Smooth muscle cell (in vitro differentiated cells): ENCODE data around the gene P2RX1. TPM values are rescaled to one million over a fixed set of nuclear protein-coding genes. Genes with fewer than 3 reads are reported as not detected.

Experiments
- DNase-seq: peaks from one replicate; lab custom pipeline; 2025; ENCODE audit not compliant: unreplicated experiment; lab: John Stamatoyannopoulos, UW
- H2AFZ ChIP-seq: fragments of 200-600 bp; sonication (generic); 2 replicates; pipeline ENCODE4 v1.6.0; 2016; ENCODE audit warnings: antibody characterized with exemption, low read depth, mild to moderate bottlenecking
- H3F3A ChIP-seq: fragments of 200-600 bp; sonication (generic); 2 replicates; pipeline ENCODE4 v1.6.0; 2017; ENCODE audit warnings: antibody characterized with exemption, low read depth
- H3K27ac ChIP-seq: fragments of 200-600 bp; sonication (generic); 2 replicates; pipeline ENCODE4 v1.5.1; 2016; ENCODE audit warnings: low read depth, mild to moderate bottlenecking
- H3K27me3 ChIP-seq: fragments of 200-600 bp; sonication (generic); 2 replicates; pipeline ENCODE4 v1.6.1; 2016; ENCODE audit warnings: low read depth, mild to moderate bottlenecking
- H3K36me3 ChIP-seq: fragments of 200-600 bp; sonication (generic); 2 replicates; pipeline ENCODE4 v1.5.1; 2016; ENCODE audit warnings: low read depth
- H3K4me1 ChIP-seq: fragments of 200-600 bp; sonication (generic); 2 replicates; pipeline ENCODE4 v1.5.1; 2016; ENCODE audit warnings: low read depth
- H3K4me2 ChIP-seq: fragments of 200-600 bp; sonication (generic); 2 replicates; pipeline ENCODE4 v1.6.0; 2016; ENCODE audit warnings: mild to moderate bottlenecking
- H3K4me3 ChIP-seq: fragments of 200-600 bp; sonication (generic); 2 replicates; pipeline ENCODE4 v1.5.1; 2016; ENCODE audit warnings: mild to moderate bottlenecking
- H3K79me2 ChIP-seq: fragments of 200-600 bp; sonication (generic); 2 replicates; pipeline ENCODE4 v1.6.0; 2016; ENCODE audit warnings: low read depth, mild to moderate bottlenecking
- H3K9ac ChIP-seq: fragments of 200-600 bp; sonication (generic); 2 replicates; pipeline ENCODE4 v1.6.0; 2016; ENCODE audit warnings: low read depth
- H3K9me3 ChIP-seq: fragments of 200-600 bp; sonication (generic); replicated peaks from 2 replicates; pipeline ENCODE4 v1.5.1; 2016; ENCODE audit warnings: low read depth
- H4K20me1 ChIP-seq: fragments of 200-600 bp; sonication (generic); 2 replicates; pipeline ENCODE4 v1.6.0; 2016; ENCODE audit warnings: low read depth
- WGBS: methylation state at CpG from one replicate; pipeline ENCODE4 v1.1.7; 2016; ENCODE audit warnings: low lambda C conversion rate; 5-methylcytosine and 5-hydroxymethylcytosine counted together
- polyA plus RNA-seq: library from polyadenylated mRNA; unstranded; fragments of >200 nt; fragmentation: Nextera tagmentation; extraction: Ambion mirVana; gene quantifications from 2 replicates; pipeline ENCODE4 v1.2.1, GENCODE V29; 2016
- total RNA-seq: library from RNA; depleted of rRNA; stranded (reverse); fragments of >200 nt; gene quantifications from 2 replicates; pipeline ENCODE4 v1.2.3, GENCODE V29; 2014
- TF ChIP-seq, protein P1 (sequence below): fragments of 200-600 bp; sonication (generic); IDR thresholded peaks from 2 replicates; pipeline ENCODE4 v1.5.1; 2017; ENCODE audit warnings: borderline replicate concordance, mild to moderate bottlenecking, antibody characterized with exemption; ENCODE audit not compliant: insufficient read depth, poor library complexity, severe bottlenecking

The P2RX1 gene
- total and polyA plus RNA-seq, 2 experiments from 2014 or later, result 1.3 to 3.2 TPM

- no peaks in the 10 kb centered on the region for H3K9me3 ChIP-seq
- H3K27ac ChIP-seq, result no peak overlapping the region
- H4K20me1 ChIP-seq, result no peaks in the 10 kb centered on the region
- no peak overlapping the region for H3K9ac ChIP-seq
- H2AFZ ChIP-seq, result no peak overlapping the region
- no peaks in the 10 kb centered on the region for H3K4me1 ChIP-seq
- WGBS, result 95% methylated on average over 18 of the region's 18 CpGs
- no peak overlapping the region for H3K4me2 ChIP-seq
- H3K79me2 ChIP-seq, result no peaks in the 10 kb centered on the region
- no peaks in the 10 kb centered on the region for H3F3A ChIP-seq
- no peaks in the 10 kb centered on the region for H3K27me3 ChIP-seq
- H3K4me3 ChIP-seq, result no peak overlapping the region
- no peaks in the 10 kb centered on the region for H3K36me3 ChIP-seq
- DNase-seq, result no peak
- TF ChIP-seq, protein P1, sequence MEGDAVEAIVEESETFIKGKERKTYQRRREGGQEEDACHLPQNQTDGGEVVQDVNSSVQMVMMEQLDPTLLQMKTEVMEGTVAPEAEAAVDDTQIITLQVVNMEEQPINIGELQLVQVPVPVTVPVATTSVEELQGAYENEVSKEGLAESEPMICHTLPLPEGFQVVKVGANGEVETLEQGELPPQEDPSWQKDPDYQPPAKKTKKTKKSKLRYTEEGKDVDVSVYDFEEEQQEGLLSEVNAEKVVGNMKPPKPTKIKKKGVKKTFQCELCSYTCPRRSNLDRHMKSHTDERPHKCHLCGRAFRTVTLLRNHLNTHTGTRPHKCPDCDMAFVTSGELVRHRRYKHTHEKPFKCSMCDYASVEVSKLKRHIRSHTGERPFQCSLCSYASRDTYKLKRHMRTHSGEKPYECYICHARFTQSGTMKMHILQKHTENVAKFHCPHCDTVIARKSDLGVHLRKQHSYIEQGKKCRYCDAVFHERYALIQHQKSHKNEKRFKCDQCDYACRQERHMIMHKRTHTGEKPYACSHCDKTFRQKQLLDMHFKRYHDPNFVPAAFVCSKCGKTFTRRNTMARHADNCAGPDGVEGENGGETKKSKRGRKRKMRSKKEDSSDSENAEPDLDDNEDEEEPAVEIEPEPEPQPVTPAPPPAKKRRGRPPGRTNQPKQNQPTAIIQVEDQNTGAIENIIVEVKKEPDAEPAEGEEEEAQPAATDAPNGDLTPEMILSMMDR, result no peak
Observed at GRCh38 chr17:3923466-3924190, 7.4 kb upstream of the P2RX1 start.

GRCh38 chr17:3922765-3923164 is 6.5 kb upstream of the P2RX1 start:
- DNase-seq, result no peak
- Histone ChIP-seq H3K27me3 (no peaks in the 10 kb centered on the region), H3K9ac (no peak overlapping the region), H4K20me1 (no peaks in the 10 kb centered on the region), H3K9me3 (no peaks in the 10 kb centered on the region), H3K4me3 (no peak overlapping the region), H3K27ac (no peak overlapping the region), H3F3A (no peaks in the 10 kb centered on the region), H2AFZ (no peak overlapping the region), H3K36me3 (no peaks in the 10 kb centered on the region), H3K4me1 (no peaks in the 10 kb centered on the region), H3K4me2 (no peak overlapping the region), H3K79me2 (no peaks in the 10 kb centered on the region)
- WGBS, result 92% methylated on average over 7 of the region's 7 CpGs
- TF ChIP-seq, protein P1, result no peak

DNA sequence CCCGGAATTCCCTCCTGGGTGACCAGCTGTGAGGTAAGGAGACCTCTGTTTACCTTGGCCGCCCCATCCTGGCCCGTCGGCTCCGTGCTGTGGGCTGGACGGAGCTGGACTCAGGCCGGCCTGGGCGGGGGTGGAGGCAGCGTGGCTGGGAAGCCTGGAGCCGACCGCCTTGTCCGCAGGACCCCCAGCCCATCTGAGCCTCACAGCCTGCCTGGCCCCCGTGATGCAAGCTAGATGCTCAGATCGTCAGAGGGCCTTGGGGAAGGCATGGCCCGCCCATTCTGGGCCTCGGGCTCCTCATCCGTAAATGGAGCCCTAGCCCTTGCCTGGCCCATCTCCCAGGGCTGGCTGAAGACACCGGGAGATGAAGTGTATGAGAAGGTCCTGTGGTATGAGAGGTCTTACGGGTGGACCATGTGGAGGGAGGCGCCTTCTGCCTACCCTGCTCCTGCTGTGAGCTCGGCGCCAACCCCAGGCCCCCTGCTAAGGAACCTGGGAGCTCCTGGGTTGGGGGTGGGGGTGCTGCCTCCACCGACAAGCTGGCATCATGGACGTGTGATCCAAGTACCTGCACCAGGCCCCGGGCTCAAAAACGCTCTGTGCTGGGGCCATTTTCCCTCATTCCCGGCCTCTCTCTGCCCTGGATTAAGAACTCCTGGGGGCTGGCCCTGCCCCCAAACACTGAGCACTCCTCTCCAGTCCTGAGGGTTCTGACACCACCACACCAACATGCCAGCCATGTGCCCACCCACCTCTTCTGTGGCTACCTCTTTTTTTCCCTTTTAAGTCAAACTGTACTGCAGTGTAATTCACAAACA is 5.4 kb upstream of the P2RX1 start:
- H3K27me3 ChIP-seq, result no peaks in the 10 kb centered on the region
- no peak overlapping the region for H3K4me2 ChIP-seq
- no peaks in the 10 kb centered on the region for H3F3A ChIP-seq
- no peak overlapping the region for H3K27ac ChIP-seq
- H3K36me3 ChIP-seq, result no peaks in the 10 kb centered on the region
- no peaks in the 10 kb centered on the region for H3K9me3 ChIP-seq
- H2AFZ ChIP-seq, result no peak overlapping the region
- no peaks in the 10 kb centered on the region for H3K79me2 ChIP-seq
- no peaks in the 10 kb centered on the region for H3K4me1 ChIP-seq
- H3K4me3 ChIP-seq, result no peak overlapping the region
- no peak overlapping the region for H3K9ac ChIP-seq
- WGBS, result 90% methylated on average over 27 of the region's 27 CpGs
- H4K20me1 ChIP-seq, result no peaks in the 10 kb centered on the region
- DNase-seq, result no peak
- TF ChIP-seq, protein P1, result no peak
